Esophagus muscularis mucosa (tissue), 4 donors: ENCODE results near the gene ULBP2. TPM values are rescaled to one million over a fixed set of nuclear protein-coding genes. Genes with fewer than 3 reads are reported as not detected.
"Not testable (repeated sequence)": the region's sequence is repeated elsewhere in the genome, so short reads cannot be mapped to it uniquely, and the experiment has no call there.

Experiments
- DNase-seq: peaks from one replicate; pipeline ENCODE4 v3.0.0-alpha.2; 2017; ENCODE audit errors: extremely low spot score
- H3K27ac ChIP-seq, 4 donors: fragments of 200-600 bp; sonication (generic); replicated peaks in 1 of 4; 1 replicate in 3 of 4; 2 replicates in 1 of 4; pipeline ENCODE4 v1.5.1; 2016 to 2019; ENCODE audit warnings: mild to moderate bottlenecking in 1 of 4
- H3K27me3 ChIP-seq, 4 donors: fragments of 200-600 bp; sonication (generic); one replicate each; pipeline versions ENCODE4 v1.5.1 to v1.6.0; 2016 to 2019
- H3K36me3 ChIP-seq, 4 donors: fragments of 200-600 bp; sonication (generic); one replicate each; pipeline ENCODE4 v1.5.1; 2016 to 2019
- H3K4me1 ChIP-seq, 4 donors: fragments of 200-600 bp; sonication (generic); one replicate each; pipeline ENCODE4 v1.5.1; 2016 to 2019
- H3K4me3 ChIP-seq, 4 donors: fragments of 200-600 bp; sonication (generic); 1 replicate in 2 of 4; 2 replicates in 2 of 4; pipeline ENCODE4 v1.5.1; 2016 to 2019; ENCODE audit warnings: mild to moderate bottlenecking in 4 of 4, moderate library complexity in 1 of 4
- H3K9me3 ChIP-seq, 4 donors: fragments of 200-600 bp; sonication (generic); 1 replicate in 3 of 4; 2 replicates in 1 of 4; pipeline ENCODE4 v1.5.1; 2016 to 2019
- CTCF ChIP-seq, 3 experiments: fragments of 200-600 bp in 2 of 3; fragments of 450-650 bp in 1 of 3; sonication (generic) in 2 of 3; IDR thresholded peaks; one replicate each; pipeline ENCODE4 v1.5.1; 2017 to 2019; ENCODE audit warnings: antibody characterized with exemption in 3 of 3, mild to moderate bottlenecking in 2 of 3, moderate library complexity in 1 of 3
- EP300 ChIP-seq: sonication (generic); formaldehyde crosslinking; IDR thresholded peaks from one replicate; pipeline ENCODE4 v1.6.1; 2017; ENCODE audit warnings: antibody characterized with exemption
- POLR2A ChIP-seq: fragments of 450-650 bp; IDR thresholded peaks from one replicate; pipeline ENCODE4 v1.6.1; 2017; ENCODE audit warnings: antibody characterized with exemption, moderate library complexity, mild to moderate bottlenecking, low read depth
- POLR2AphosphoS5 ChIP-seq, 2 donors: sonication (generic); formaldehyde crosslinking; IDR thresholded peaks; one replicate each; pipeline ENCODE4 v1.6.1; 2017; ENCODE audit warnings: antibody characterized with exemption in 2 of 2
- WGBS: methylation state at CpG from one replicate; pipeline ENCODE4 v1.1.5; 2018; 5-methylcytosine and 5-hydroxymethylcytosine counted together
- intact Hi-C: fragments of 100-400 bp; cut with DNase I; formaldehyde crosslinking; loops from one replicate; pipeline ENCODE4 v1.15.1; 2023
- total RNA-seq, 4 donors: library from RNA; depleted of rRNA; stranded (reverse); fragments of >200 nt; gene quantifications; one replicate each; pipeline versions ENCODE4 v1.1.0 to v1.2.1, GENCODE V29; 2016

ULBP2 gene
- total RNA-seq, 4 donors from 2014 or later, result 0.39 TPM; not detected in 3

GRCh38 chr6:149915970-149916865 lies 25.6 kb upstream of the ULBP2 start:
- WGBS, result 92% methylated on average over 10 of the region's 10 CpGs
- no peak overlapping the region for H3K27ac ChIP-seq
- H3K9me3 ChIP-seq, result no peaks in the 10 kb centered on the region
- H3K36me3 ChIP-seq, result no peaks in the 10 kb centered on the region
- DNase-seq, result no peak
- H3K4me1 ChIP-seq, result no peaks in the 10 kb centered on the region
- H3K27me3 ChIP-seq, result no peaks in the 10 kb centered on the region
- H3K4me3 ChIP-seq, result no peak overlapping the region
- intact Hi-C loops, result no loop called here
- TF ChIP-seq POLR2AphosphoS5 (IDR thresholded peaks at IDR 0.05), result no peak
- no peak for TF ChIP-seq EP300
- no peak for TF ChIP-seq POLR2A
- TF ChIP-seq CTCF (IDR thresholded peaks at IDR 0.05), result no peak

- Histone ChIP-seq H3K4me1 (peaks cover 5 to 6% (median 5%) of the 10 kb centered on the region in 4 donors), H3K27ac (no peak overlapping the region), H3K9me3 (no peaks in the 10 kb centered on the region), H3K4me3 (no peak overlapping the region), H3K27me3 (peaks cover 0 to 5% (median 0%) of the 10 kb centered on the region in 4 donors), H3K36me3 (no peaks in the 10 kb centered on the region)
- 95% methylated on average over 1 of the region's 2 CpGs for WGBS
- TF ChIP-seq POLR2AphosphoS5 (IDR thresholded peaks at IDR 0.05) (no peak), CTCF (IDR thresholded peaks at IDR 0.05) (no peak), EP300 (no peak), POLR2A (no peak)
- no peak for DNase-seq
- intact Hi-C loops, result no loop called here
Measured at GRCh38 chr6:149917679-149918078, 24.1 kb upstream of the ULBP2 start.

GRCh38 chr6:149918151-149918905 lies 23.5 kb upstream of the ULBP2 start:
- Histone ChIP-seq H3K4me3 (no peak overlapping the region), H3K4me1 (peaks cover 9 to 12% (median 12%) of the 10 kb centered on the region in 4 donors), H3K9me3 (no peaks in the 10 kb centered on the region), H3K27me3 (peaks cover 0 to 6% (median 0%) of the 10 kb centered on the region in 4 donors), H3K27ac (no peak overlapping the region), H3K36me3 (no peaks in the 10 kb centered on the region)
- 86% methylated on average over 6 of the region's 6 CpGs for WGBS
- no peak for DNase-seq
- intact Hi-C loops, result no loop called here
- TF ChIP-seq POLR2A (no peak), POLR2AphosphoS5 (IDR thresholded peaks at IDR 0.05) (no peak), EP300 (no peak), CTCF (IDR thresholded peaks at IDR 0.05) (no peak)

- intact Hi-C loops, H3K4me3 ChIP-seq, H3K27ac ChIP-seq, DNase-seq, H3K36me3 ChIP-seq, H3K27me3 ChIP-seq, H3K9me3 ChIP-seq: not testable (repeated sequence)
- peaks cover 12 to 18% (median 17%) of the 10 kb centered on the region in 4 donors for H3K4me1 ChIP-seq
- 84% methylated on average over 11 of the region's 11 CpGs for WGBS
Measured at GRCh38 chr6:149919126-149919833, 22.5 kb upstream of the ULBP2 start.

- 89% methylated on average over 4 of the region's 4 CpGs for WGBS
- intact Hi-C loops, result no loop called here
- no peak for TF ChIP-seq POLR2AphosphoS5 (IDR thresholded peaks at IDR 0.05)
- no peak for TF ChIP-seq EP300
- no peak for TF ChIP-seq CTCF (IDR thresholded peaks at IDR 0.05)
- TF ChIP-seq POLR2A, result no peak
- H3K27me3 ChIP-seq, result peaks cover 0 to 10% (median 0%) of the 10 kb centered on the region in 4 donors
- H3K4me3 ChIP-seq, result no peak overlapping the region
- H3K4me1 ChIP-seq, result peaks cover 12 to 22% (median 17%) of the 10 kb centered on the region in 4 donors
- no peak overlapping the region for H3K27ac ChIP-seq
- no peak for DNase-seq
- H3K36me3 ChIP-seq, result no peaks in the 10 kb centered on the region
- H3K9me3 ChIP-seq, result no peaks in the 10 kb centered on the region
Measured at GRCh38 chr6:149919834-149920225, 22.0 kb upstream of the ULBP2 start.
